Left renal pelvis (tissue), 4 donors: ENCODE data around the gene MYO9B. TPM values are rescaled to one million over a fixed set of nuclear protein-coding genes. Genes with fewer than 3 reads are reported as not detected.

Source experiments
- DNase-seq, 4 donors: peaks; one replicate each; pipeline ENCODE4 v3.0.0-alpha.2; 2013; ENCODE audit warnings: low read depth in 4 of 4, low spot score in 3 of 4
- polyA plus RNA-seq, 4 donors: library from polyadenylated mRNA; unstranded; fragments of 120-200 nt; gene quantifications; one replicate each; pipeline ENCODE4 v1.2.1, GENCODE V29; 2013; ENCODE audit not compliant: insufficient read length in 4 of 4

Gene MYO9B, protein sequence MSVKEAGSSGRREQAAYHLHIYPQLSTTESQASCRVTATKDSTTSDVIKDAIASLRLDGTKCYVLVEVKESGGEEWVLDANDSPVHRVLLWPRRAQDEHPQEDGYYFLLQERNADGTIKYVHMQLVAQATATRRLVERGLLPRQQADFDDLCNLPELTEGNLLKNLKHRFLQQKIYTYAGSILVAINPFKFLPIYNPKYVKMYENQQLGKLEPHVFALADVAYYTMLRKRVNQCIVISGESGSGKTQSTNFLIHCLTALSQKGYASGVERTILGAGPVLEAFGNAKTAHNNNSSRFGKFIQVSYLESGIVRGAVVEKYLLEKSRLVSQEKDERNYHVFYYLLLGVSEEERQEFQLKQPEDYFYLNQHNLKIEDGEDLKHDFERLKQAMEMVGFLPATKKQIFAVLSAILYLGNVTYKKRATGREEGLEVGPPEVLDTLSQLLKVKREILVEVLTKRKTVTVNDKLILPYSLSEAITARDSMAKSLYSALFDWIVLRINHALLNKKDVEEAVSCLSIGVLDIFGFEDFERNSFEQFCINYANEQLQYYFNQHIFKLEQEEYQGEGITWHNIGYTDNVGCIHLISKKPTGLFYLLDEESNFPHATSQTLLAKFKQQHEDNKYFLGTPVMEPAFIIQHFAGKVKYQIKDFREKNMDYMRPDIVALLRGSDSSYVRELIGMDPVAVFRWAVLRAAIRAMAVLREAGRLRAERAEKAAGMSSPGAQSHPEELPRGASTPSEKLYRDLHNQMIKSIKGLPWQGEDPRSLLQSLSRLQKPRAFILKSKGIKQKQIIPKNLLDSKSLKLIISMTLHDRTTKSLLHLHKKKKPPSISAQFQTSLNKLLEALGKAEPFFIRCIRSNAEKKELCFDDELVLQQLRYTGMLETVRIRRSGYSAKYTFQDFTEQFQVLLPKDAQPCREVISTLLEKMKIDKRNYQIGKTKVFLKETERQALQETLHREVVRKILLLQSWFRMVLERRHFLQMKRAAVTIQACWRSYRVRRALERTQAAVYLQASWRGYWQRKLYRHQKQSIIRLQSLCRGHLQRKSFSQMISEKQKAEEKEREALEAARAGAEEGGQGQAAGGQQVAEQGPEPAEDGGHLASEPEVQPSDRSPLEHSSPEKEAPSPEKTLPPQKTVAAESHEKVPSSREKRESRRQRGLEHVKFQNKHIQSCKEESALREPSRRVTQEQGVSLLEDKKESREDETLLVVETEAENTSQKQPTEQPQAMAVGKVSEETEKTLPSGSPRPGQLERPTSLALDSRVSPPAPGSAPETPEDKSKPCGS (N-terminal part only)
- 10 to 100 TPM; 42.1 to 68.3 (median 52.2) TPM for polyA plus RNA-seq

- DNase-seq, result peak; percentile 99
Measured at GRCh38 chr19:17075035-17075863, at the start of gene MYO9B, which contains the start of gene HAUS8. TSS of gene MYO9B (plus strand) at chr19:17075777. CDS start at chr19:17101718, 25,941 bp downstream. TSS of gene HAUS8 (minus strand) at chr19:17075452. CDS start at chr19:17075422, 30 bp downstream.

GRCh38 chr19:17025991-17026658, 49.5 kb upstream of the MYO9B start:
- DNase-seq, result no peak

GRCh38 chr19:17026706-17027534, 48.7 kb upstream of the MYO9B start, which contains the start of gene CPAMD8:
TSS of gene CPAMD8 (minus strand) at chr19:17026810. CDS start at chr19:17026642, 168 bp downstream.
- DNase-seq, result no peak

GRCh38 chr19:17027535-17027975, 48.0 kb upstream of the MYO9B start:
- no peak for DNase-seq

DNA sequence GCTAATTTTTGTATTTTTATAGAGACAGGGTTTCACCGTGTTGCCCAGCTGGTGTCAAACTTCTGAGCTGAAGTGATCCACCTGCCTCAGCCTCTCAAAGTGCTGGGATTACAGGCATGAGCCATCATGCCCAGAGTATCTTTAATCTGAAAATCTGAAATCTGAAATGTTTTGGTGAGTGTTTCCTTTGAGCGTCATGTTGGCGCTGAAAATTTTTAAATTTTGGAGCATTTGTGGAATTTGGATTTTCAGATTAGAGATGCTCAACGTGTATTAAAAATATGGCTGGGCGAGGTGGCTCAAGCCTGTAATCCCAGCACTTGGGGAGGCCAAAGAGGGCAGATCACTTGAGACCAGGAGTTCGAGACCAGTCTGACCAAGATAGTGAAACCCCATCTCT, 43.8 kb upstream of the MYO9B start:
- no peak for DNase-seq

- DNase-seq, result no peak
Measured at GRCh38 chr19:17035842-17036424, 39.6 kb upstream of the MYO9B start.

DNA sequence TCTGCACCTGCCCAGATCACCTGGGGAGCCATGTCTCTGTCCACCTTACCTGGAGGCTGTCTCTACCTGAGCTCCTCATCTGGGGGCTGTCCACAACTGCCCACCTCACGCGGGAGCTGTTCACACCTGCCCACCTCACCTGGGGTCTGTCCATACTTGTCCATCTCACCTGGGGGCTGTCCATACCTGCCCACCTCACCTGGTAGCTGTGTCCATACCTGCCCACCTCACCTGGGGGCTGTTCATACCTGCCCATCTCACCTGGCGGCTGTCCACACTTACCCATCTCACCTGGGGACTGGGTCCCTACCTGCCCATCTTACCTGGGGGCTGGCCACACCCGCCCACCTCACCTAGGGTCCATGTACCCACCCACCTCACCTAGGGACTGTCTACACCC, 38.9 kb upstream of the MYO9B start:
- DNase-seq, result no peak

DNA sequence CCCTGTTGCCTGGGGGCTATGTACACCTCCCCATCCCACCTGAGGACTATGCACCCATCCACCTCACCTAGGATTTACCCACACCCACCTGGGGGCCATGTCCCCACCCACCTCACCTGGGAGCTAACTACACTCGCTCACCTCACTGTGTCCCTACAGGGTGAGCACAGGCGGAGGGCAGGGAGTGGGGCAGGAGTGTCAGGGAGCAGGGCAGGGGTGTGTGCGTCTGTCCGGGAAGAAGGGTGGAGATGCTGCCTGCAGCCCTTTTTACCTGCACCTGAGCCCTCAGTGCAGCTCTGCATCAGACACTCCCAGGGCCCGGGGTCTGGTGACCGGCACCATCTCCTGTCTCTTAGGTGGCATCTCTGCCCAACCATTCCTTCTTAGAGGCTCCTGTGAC, 38.4 kb upstream of the MYO9B start:
- no peak for DNase-seq

DNA sequence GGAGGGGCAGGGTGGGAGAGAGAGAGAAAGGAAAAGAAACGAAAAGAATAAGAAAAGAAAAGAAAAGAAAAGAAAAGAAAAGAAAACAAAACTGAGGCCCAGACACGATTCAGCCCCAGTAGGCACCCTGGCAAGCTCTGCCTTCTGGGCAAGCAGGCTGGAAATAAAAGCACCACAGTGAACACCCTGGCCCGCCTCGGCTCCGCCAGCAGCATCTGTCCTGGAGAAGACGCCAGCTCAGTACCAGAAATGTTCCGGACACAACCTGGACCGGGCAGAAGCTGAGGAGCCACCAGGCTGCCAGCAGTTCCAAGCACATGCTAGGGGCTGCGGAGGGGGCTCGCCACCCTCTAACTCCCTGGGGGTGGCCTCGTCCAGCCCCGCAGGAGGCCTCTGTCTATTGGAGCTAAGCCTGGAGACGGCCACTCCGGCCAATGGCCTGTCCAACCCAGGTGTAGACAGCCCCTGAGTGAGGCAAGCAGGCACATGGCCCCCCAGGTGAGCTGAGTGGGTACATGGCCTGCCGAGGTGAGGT, 37.5 kb upstream of the MYO9B start:
- DNase-seq, result no peak

- no peak for DNase-seq
Measured at GRCh38 chr19:17041976-17042375, 33.6 kb upstream of the MYO9B start.

- no peak for DNase-seq
Measured at GRCh38 chr19:17043744-17044143, 31.8 kb upstream of the MYO9B start.

DNA sequence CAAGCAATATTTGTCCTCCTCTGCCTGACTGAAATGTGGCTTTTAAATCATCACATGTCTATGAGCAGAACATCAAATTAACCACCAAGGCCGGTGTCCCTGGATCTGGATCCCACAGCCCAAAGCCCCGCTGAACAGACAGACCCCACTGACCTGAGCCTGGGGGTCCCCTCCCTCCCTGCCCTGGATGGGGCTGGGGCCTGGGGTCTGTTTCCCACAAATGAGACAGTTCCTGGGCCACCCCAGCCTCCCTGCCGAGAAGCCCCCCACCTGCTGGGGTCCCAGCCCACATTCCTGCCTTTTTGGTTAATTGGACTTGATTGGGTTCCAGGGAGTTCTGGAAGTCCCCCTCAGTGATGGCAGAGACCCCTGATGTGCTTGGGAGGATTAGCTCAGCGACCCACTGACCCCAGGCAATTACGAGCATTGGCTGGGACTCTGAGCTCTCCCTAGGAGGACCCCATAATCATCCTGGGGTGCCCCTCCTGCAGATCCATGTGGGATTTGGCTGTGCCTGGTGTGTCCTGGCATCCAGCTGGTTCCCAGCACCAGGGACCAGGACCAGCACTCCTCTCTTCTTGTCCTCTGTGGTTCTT, 29.6 kb upstream of the MYO9B start:
- DNase-seq, result no peak

- DNase-seq, result no peak
Measured at GRCh38 chr19:17048885-17049453, 26.6 kb upstream of the MYO9B start.

- no peak for DNase-seq
Measured at GRCh38 chr19:17049711-17050280, 25.8 kb upstream of the MYO9B start.

DNA sequence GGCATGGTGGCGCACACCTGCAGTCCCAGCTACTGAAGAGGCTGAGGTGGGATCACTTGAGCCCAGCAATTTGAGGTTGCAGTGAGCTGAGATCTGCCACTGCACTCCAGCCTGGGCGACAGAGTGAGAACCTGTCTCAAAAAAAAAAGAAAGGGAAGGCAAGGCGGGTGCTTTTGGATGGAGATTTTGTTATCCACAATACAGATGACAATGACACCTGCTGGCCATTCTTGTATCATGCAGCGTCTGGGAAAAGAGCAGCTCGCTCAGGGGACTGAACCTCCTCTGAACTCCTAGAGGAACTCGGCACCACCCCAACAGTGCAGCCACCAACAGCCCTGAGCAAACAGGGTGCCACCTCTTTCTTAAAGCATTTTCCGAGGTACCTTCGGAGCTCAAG, 23.1 kb upstream of the MYO9B start:
- no peak for DNase-seq

DNA sequence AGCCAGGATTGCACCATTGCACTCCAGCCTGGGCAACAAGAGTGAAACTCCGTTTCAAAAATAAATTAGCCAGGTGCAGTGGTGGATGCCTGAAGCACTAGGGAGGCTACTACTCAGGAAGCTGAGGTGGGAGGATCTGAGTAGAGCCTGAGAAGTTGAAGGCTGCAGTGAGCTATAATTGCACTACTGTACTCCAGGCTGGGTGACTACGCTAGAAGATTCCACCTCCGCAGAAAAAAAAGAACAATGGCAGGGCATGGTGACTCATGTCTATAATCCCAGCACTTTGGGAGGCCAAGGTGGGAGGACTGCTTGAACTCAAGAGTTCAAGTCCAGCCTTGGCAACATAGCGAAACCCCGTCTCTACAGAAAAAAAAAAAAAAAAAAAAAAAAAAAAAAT, 20.8 kb upstream of the MYO9B start:
- DNase-seq, result no peak
